OCI-LY3 (cell line): ENCODE data around the gene IRAK4.

Experiments used
- EZH2phosphoT487 ChIP-seq: fragments of 200-600 bp; shearing (Covaris generic); IDR thresholded peaks from 2 replicates; pipeline ENCODE4 v1.6.1; 2018; ENCODE audit warnings: antibody characterized with exemption, mixed run types, low read depth
- TF ChIP-seq, protein P1 (sequence below): fragments of 200-600, 300-600 bp; sonication (generic); IDR thresholded peaks from 2 replicates; pipeline ENCODE4 v1.5.1; 2014; ENCODE audit warnings: antibody characterized with exemption, low read length, low read depth

- TF ChIP-seq, protein P1, sequence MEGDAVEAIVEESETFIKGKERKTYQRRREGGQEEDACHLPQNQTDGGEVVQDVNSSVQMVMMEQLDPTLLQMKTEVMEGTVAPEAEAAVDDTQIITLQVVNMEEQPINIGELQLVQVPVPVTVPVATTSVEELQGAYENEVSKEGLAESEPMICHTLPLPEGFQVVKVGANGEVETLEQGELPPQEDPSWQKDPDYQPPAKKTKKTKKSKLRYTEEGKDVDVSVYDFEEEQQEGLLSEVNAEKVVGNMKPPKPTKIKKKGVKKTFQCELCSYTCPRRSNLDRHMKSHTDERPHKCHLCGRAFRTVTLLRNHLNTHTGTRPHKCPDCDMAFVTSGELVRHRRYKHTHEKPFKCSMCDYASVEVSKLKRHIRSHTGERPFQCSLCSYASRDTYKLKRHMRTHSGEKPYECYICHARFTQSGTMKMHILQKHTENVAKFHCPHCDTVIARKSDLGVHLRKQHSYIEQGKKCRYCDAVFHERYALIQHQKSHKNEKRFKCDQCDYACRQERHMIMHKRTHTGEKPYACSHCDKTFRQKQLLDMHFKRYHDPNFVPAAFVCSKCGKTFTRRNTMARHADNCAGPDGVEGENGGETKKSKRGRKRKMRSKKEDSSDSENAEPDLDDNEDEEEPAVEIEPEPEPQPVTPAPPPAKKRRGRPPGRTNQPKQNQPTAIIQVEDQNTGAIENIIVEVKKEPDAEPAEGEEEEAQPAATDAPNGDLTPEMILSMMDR: no peak
- no peak for TF ChIP-seq EZH2phosphoT487
These were observed 1.6 kb downstream of the IRAK4 start for GRCh38 chr12:43760396-43760795.
